ENCODE data around the gene SPECC1L. TPM values are rescaled to one million over a fixed set of nuclear protein-coding genes. Genes with fewer than 3 reads are reported as not detected.
"Not testable (repeated sequence)": the region's sequence is repeated elsewhere in the genome, so short reads cannot be mapped to it uniquely, and the experiment has no call there.

Gene SPECC1L
- 10 to 100 TPM; 80.1 to 88.8 TPM for total RNA-seq
- long read RNA-seq, donor 1, full-length matches to known transcripts: 5 of 10 reads
- long read RNA-seq, donor 1, partial matches to known transcripts: 2 of 10 reads
- long read RNA-seq, donor 1, other reads (novel, unspliced or antisense): 3 of 10 reads
- long read RNA-seq, donor 2, partial matches to known transcripts: 51 of 61 reads
- long read RNA-seq, donor 2, other reads (novel, unspliced or antisense): 6 of 61 reads

GRCh38 chr22:24270556-24271385, at the start of gene SPECC1L:
SPECC1L (plus strand) TSS chr22:24270831; CDS start chr22:24302232, 31,401 bp downstream.
- peak; percentile 98 for DNase-seq (ENCODE audit: low spot score)

GRCh38 chr22:24224468-24224867, 46.2 kb upstream of the SPECC1L start:
- intact Hi-C loops (cut with DNase I): no loop called here
- no peak for DNase-seq (ENCODE audit: low spot score)

More at GRCh38 chr22:24270556-24271385, at the start of gene SPECC1L:
- intact Hi-C loops (cut with DNase I): no loop called here

- intact Hi-C loops (cut with DNase I): no loop called here
- no peak for DNase-seq (ENCODE audit: low spot score)
Observed at GRCh38 chr22:24225044-24225601, 45.5 kb upstream of the SPECC1L start.

- DNase-seq (ENCODE audit: low spot score): no peak
- intact Hi-C loops (cut with DNase I): no loop called here
Observed at GRCh38 chr22:24225951-24226350, 44.7 kb upstream of the SPECC1L start.

GRCh38 chr22:24230911-24231656, 39.5 kb upstream of the SPECC1L start:
- peak; percentile 85 for DNase-seq (ENCODE audit: low spot score)
- intact Hi-C loops (cut with DNase I): no loop called here

GRCh38 chr22:24231706-24232105, 38.9 kb upstream of the SPECC1L start:
- no peak for DNase-seq (ENCODE audit: low spot score)
- intact Hi-C loops (cut with DNase I): no loop called here

- no peak for DNase-seq (ENCODE audit: low spot score)
- intact Hi-C loops (cut with DNase I): no loop called here
Observed at GRCh38 chr22:24232124-24232523, 38.5 kb upstream of the SPECC1L start.

- DNase-seq (ENCODE audit: low spot score): no peak
- intact Hi-C loops (cut with DNase I): no loop called here
Observed at GRCh38 chr22:24232725-24233124, 37.9 kb upstream of the SPECC1L start.

GRCh38 chr22:24233235-24233634, 37.4 kb upstream of the SPECC1L start:
- intact Hi-C loops (cut with DNase I): no loop called here
- DNase-seq (ENCODE audit: low spot score): no peak

- DNase-seq (ENCODE audit: low spot score): no peak
- intact Hi-C loops (cut with DNase I): no loop called here
Observed at GRCh38 chr22:24233816-24234215, 36.8 kb upstream of the SPECC1L start.

GRCh38 chr22:24235315-24235714, 35.3 kb upstream of the SPECC1L start:
- DNase-seq (ENCODE audit: low spot score): no peak

GRCh38 chr22:24236656-24237055, 34.0 kb upstream of the SPECC1L start:
- intact Hi-C loops (cut with DNase I): no loop called here
- no peak for DNase-seq (ENCODE audit: low spot score)

More at GRCh38 chr22:24235315-24235714, 35.3 kb upstream of the SPECC1L start:
- intact Hi-C loops (cut with DNase I): no loop called here

- intact Hi-C loops (cut with DNase I); DNase-seq (ENCODE audit: low spot score): not testable (repeated sequence)
Observed at GRCh38 chr22:24238101-24238694, 32.4 kb upstream of the SPECC1L start.

- no peak for DNase-seq (ENCODE audit: low spot score)
- intact Hi-C loops (cut with DNase I): no loop called here
Observed at GRCh38 chr22:24240381-24240780, 30.2 kb upstream of the SPECC1L start.

- intact Hi-C loops (cut with DNase I); DNase-seq (ENCODE audit: low spot score): not testable (repeated sequence)
Observed at GRCh38 chr22:24240985-24241692, 29.5 kb upstream of the SPECC1L start.

GRCh38 chr22:24243417-24243816, 27.2 kb upstream of the SPECC1L start:
- intact Hi-C loops (cut with DNase I): not testable (repeated sequence)

GRCh38 chr22:24244144-24244787, 26.4 kb upstream of the SPECC1L start:
- intact Hi-C loops (cut with DNase I): no loop called here
- DNase-seq (ENCODE audit: low spot score): no peak

More at GRCh38 chr22:24243417-24243816, 27.2 kb upstream of the SPECC1L start:
- not testable (repeated sequence) for DNase-seq (ENCODE audit: low spot score)

- peak; percentile 91 for DNase-seq (ENCODE audit: low spot score)
Observed at GRCh38 chr22:24245030-24245431, 25.6 kb upstream of the SPECC1L start, which contains the start of gene GGT5. GGT5 (minus strand) TSS chr22:24245082; CDS start chr22:24244725, 357 bp downstream.

More at GRCh38 chr22:24245030-24245431, 25.6 kb upstream of the SPECC1L start, which contains the start of gene GGT5:
- intact Hi-C loops (cut with DNase I): loop anchor here in 1 of 2 donors (5.0 kb wide), 2 partner anchors 38 to 58 kb away; no protein-coding TSS in a partner anchor

All from posterior vena cava (tissue), 2 donors.